Stomach (tissue), 4 donors: ENCODE measurements around the gene PRXL2B.

ENCODE experiments used
- POLR2A ChIP-seq, 4 donors: fragments of 450-650 bp; IDR thresholded peaks; one replicate each; pipeline ENCODE4 v1.6.1; 2016; ENCODE audit warnings: antibody characterized with exemption in 4 of 4, control low read depth in 2 of 4, mild to moderate bottlenecking in 1 of 4, moderate library complexity in 1 of 4
- POLR2AphosphoS5 ChIP-seq, 3 donors: sonication (generic); formaldehyde crosslinking; IDR thresholded peaks; one replicate each; pipeline ENCODE4 v1.6.1; 2016; ENCODE audit warnings: antibody characterized with exemption in 3 of 3

DNA sequence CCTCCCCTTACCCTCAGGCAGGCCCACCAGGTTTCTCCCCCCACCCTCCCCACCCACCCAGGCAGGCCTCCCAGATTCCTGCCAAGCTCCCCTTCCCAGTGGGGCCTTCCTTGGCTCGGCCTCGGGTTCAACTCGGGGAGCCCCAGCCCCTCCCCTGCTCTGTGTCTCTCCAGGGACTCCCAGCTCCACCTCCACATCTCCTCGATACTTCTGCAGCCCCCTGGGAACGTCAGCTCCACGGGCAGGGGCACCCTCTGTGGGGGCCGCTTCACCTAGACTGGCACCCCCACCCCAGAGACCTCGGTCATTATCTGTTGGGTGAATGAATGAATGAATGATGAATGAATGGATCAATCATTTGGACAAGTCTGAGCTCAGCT is 45.5 kb downstream of the PRXL2B start:
- TF ChIP-seq POLR2AphosphoS5 (IDR thresholded peaks at IDR 0.05) (no peak), POLR2A (IDR thresholded peaks at IDR 0.05) (no peak)
